HUDEP-2 (cell line): ENCODE measurements around the gene C19orf25.
"Not testable (repeated sequence)": the region's sequence is repeated elsewhere in the genome, so short reads cannot be mapped to it uniquely, and the experiment has no call there.

ENCODE experiments used
- DNase-seq, 76 experiments: peaks; one replicate each; lab custom pipeline; 2025; ENCODE audit not compliant: unreplicated experiment in 76 of 76; lab: John Stamatoyannopoulos, UW

Gene C19orf25

GRCh38 chr19:1512671-1513498 is 33.9 kb upstream of the C19orf25 start, which contains the start of gene ADAMTSL5:
Gene ADAMTSL5, minus strand, starts transcription at chr19:1513019. Its CDS starts 2,076 bp downstream, at chr19:1510943.
- DNase-seq = peak in 66 of 76 experiments; percentile 32 to 90 (median 74)

- no peak for DNase-seq
Observed at GRCh38 chr19:1511318-1512317, 32.6 kb upstream of the C19orf25 start.

GRCh38 chr19:1510807-1511206 is 31.8 kb upstream of the C19orf25 start:
- DNase-seq = no peak

- no peak for DNase-seq
Observed at GRCh38 chr19:1510442-1510806, 31.4 kb upstream of the C19orf25 start.

GRCh38 chr19:1509602-1510441 is 30.8 kb upstream of the C19orf25 start:
- DNase-seq = no peak

- DNase-seq = peak in 1 of 76 experiments; percentile 63
Observed at GRCh38 chr19:1508507-1508856, 29.5 kb upstream of the C19orf25 start.

- DNase-seq = peak; percentile 67 to 99 (median 97)
Observed at GRCh38 chr19:1507763-1508506, 28.9 kb upstream of the C19orf25 start.

- no peak for DNase-seq
Observed at GRCh38 chr19:1507192-1507660, 28.2 kb upstream of the C19orf25 start.

GRCh38 chr19:1505991-1506881 is 27.2 kb upstream of the C19orf25 start:
- no peak for DNase-seq

GRCh38 chr19:1505012-1505411 is 26.0 kb upstream of the C19orf25 start:
- no peak for DNase-seq

- DNase-seq = no peak
Observed at GRCh38 chr19:1503925-1504773, 25.1 kb upstream of the C19orf25 start.

GRCh38 chr19:1503089-1503924 is 24.3 kb upstream of the C19orf25 start:
- peak in 63 of 76 experiments; percentile 18 to 83 (median 66) for DNase-seq

- DNase-seq = no peak
Observed at GRCh38 chr19:1502433-1503088, 23.5 kb upstream of the C19orf25 start.

- DNase-seq = no peak
Observed at GRCh38 chr19:1501200-1501595, 22.2 kb upstream of the C19orf25 start.

GRCh38 chr19:1499231-1499630 is 20.2 kb upstream of the C19orf25 start:
- not testable (repeated sequence) for DNase-seq

- no peak for DNase-seq
Observed at GRCh38 chr19:1497578-1498235, 18.7 kb upstream of the C19orf25 start.
